Measurements from ENCODE around the gene THEM4. TPM values are rescaled to one million over a fixed set of nuclear protein-coding genes. Genes with fewer than 3 reads are reported as not detected.

THEM4 gene
- total RNA-seq (2014; rRNA removed; shearing (Covaris generic); ENCODE audit: low replicate concordance): 17.8 and 18.4 TPM in 2 replicates

DNA sequence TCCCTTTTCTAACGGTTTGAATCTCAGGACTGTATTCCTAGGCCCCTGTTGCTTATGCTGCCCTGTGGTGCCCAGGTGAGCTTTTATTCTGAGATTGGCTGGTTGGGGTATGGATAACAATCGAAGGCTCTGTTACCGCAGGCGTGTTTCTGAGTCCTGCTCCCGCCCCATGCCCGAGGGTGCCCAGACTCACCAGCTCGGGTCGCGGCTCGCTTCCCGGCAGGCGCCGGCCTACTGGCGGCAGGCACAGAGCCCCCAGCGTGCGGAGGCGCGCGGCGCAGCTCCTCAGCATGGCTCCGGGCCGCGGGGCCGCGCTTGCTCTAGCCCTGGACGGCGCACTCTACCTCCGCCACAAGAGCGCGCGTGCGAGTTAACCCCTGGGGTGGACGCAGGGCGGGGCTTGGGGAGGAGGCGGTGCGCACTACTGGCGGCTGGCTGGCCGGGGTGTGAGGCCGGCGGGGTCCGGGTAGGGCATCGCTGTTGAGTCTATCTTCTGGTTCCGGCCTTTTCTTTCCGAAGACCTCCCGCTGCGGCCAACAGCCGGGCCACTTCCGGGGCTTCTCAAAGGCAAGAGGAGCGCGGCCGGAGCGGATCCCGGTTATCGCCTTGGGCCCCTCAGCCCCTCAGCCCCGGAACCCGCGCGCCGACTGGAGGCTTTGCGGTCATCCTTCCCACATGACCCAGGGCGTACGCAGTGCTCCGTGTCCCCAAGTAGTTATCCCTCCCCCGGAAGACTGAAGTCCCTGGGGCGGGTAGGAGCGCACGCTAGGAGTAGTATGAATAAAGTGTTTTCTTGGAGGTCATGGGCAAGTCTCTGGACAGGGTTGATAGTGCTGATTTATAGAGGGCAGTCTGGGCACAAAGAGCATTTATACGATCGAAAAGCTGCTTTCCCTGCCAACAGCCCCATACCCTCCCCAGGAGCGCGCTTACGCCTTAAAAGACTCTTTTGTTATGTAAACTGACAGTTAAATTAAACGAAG lies at the start of gene THEM4:
Gene THEM4, minus strand, starts transcription at position 345 of the 983 bp plus-strand sequence. Its CDS starts 53 bp downstream, at position 292.
- DNase-seq (ENCODE audit: low read depth): peak; percentile 97
- in situ Hi-C loops (cut with HindIII; ENCODE audit: low pct_unique_long_range_greater_than_20kb, low sequenced_read_pairs): no loop called here

DNA sequence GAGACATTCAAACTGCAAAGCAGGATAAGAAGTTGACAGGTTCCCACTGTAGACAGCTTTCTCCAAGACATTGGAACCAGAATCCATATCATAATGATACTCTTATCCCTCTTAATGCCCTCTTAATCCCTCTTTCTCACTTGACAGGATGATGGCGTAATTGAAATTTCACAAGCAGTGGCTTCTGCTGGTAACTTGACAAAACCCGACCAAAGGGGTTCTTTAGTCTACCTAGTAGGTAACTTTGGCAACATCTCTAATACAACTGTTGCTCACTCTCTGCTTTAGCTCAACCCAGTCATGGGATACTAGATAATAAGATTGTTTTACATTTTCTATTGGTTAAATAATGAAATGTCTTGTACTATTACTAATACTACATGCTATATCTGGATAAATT lies 49.6 kb upstream of the THEM4 start:
- no peak for DNase-seq (ENCODE audit: low read depth)
- in situ Hi-C loops (cut with HindIII; ENCODE audit: low pct_unique_long_range_greater_than_20kb, low sequenced_read_pairs): no loop called here

DNA sequence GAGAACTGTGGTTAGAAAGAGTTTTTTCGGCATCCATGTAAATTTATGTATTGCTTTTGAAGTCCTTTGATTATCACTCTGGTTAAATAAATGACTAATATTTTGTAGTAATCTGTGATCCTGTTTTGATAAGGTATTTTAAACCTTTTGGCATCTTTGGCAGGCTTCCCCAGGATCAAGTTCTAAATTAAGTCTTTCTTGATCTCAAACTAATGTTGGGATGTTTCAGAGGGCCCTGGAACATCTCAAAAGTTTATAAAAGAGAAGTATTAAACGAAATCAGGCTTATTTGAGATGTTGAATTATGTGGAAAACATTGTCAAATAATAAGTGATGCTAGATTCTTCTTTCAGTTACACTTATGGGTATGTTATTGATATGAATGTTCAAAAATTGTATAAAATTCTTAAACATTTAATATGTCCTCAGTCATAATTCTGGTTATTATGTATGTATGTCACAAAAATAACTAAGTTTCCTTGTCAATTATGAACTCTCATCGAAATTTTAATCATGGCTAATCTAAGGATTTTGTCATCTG lies 47.7 kb upstream of the THEM4 start:
- no peak for DNase-seq (ENCODE audit: low read depth)
- in situ Hi-C loops (cut with HindIII; ENCODE audit: low pct_unique_long_range_greater_than_20kb, low sequenced_read_pairs): no loop called here

DNA sequence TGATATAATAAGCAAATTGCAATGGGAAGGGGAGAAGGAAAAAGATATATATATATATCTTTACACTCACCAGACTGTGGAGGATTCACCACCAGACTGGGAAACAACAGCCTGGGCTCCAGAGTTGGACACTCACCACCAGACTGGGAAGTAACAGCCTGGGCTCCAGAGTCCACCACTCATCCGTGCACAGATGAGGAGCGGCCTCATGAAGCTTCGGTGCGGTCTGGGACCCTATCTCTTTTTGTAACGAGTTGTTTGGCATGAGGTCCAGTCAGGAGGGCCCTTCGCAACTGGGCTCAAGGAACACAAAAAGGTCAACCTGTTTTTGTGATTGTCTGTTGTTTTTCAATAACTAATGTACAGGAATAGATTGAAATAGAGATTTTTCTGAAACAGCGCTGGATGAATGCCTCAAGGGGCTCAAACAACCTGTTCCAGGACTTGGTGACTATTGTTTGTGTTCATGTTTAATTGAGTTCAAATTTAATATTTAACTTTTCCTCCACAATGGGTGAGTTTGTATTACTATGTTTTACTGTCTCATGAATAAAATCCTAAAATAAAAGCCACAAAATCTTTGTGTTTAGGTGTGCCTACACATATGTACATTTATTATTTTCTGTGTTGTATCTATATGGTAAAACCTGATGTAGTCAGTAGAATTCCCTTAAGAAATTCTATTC lies 44.2 kb upstream of the THEM4 start:
- in situ Hi-C loops (cut with HindIII; ENCODE audit: low pct_unique_long_range_greater_than_20kb, low sequenced_read_pairs): no loop called here
- no peak for DNase-seq (ENCODE audit: low read depth)

DNA sequence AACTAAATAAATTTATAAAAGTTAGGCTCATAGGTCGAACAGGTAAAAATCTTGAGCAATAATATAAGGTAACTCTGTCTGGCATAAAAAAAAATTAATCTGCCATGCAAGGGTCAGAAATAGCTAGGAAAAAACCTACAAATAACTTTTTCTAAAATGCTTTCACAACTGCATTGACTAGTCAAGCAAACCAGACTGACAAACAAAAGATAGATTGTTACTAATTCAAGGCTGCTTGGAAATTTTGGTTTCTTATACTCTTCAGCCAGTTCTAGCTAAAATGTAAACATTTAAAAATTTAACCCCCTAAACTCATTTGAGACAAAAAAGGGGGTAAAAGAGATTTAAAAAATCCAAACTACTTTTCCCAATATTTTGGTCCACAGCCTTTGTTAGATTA lies 43.5 kb upstream of the THEM4 start:
- DNase-seq (ENCODE audit: low read depth): no peak
- in situ Hi-C loops (cut with HindIII; ENCODE audit: low pct_unique_long_range_greater_than_20kb, low sequenced_read_pairs): no loop called here

DNA sequence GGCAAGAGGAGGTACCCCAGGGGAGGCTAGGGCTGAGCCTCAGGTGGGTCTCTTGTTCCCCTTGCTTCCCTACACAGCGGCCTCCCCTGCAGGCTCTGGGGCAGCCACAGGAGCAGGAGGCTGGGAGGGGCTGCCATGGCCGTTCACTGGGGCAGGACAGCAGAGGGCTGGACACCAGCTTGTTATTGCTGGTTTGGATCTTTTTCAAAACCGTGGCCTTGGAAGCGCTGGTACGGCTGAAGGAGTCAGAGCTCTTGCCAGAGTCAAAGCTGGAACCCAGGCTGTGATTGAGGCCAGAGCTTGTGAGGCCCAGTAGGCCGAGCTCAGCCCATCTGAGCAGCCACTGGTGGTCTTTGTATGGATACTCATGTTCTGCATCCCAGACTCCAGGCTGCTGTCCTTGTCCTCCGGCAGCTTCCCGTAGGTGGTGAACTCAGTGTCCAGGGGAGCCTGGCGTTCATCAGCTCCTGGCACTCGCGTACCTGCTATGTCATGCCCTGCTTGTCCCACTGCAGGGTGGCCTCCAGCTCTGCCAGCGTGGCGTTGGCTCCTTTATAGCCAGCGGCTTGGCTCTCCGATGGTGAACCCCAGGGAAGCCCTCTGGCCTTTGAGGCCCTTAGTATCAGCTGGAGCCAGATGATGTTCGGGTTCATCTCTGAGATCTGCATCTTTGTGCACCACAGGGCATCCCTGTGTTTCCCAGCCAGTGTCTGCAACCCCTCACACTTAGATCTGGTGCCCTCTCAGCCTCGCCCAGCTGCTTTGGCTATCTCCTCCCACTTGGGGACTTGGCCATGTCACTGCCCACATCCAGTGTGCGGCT lies 40.3 kb upstream of the THEM4 start:
- in situ Hi-C loops (cut with HindIII; ENCODE audit: low pct_unique_long_range_greater_than_20kb, low sequenced_read_pairs): no loop called here
- DNase-seq (ENCODE audit: low read depth): no peak

DNA sequence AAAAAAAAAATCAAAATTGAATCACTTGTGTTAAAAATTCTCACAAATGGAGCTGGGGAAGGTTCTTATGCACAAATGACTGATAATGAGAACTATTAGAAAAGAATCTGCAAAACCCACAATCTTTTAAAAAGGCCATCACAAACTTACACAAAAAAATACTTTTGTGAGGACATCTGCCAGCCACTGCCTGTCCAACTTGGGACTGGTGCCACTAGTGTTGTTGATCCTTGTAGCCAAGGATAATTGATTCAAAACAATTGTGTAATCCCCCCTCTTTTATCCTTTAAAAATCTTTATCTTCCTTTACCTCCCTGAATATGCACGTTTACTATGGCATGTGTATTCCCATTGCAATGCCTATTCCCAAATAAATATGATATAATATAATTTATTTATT lies 39.2 kb upstream of the THEM4 start:
- no peak for DNase-seq (ENCODE audit: low read depth)
- in situ Hi-C loops (cut with HindIII; ENCODE audit: low pct_unique_long_range_greater_than_20kb, low sequenced_read_pairs): no loop called here

DNA sequence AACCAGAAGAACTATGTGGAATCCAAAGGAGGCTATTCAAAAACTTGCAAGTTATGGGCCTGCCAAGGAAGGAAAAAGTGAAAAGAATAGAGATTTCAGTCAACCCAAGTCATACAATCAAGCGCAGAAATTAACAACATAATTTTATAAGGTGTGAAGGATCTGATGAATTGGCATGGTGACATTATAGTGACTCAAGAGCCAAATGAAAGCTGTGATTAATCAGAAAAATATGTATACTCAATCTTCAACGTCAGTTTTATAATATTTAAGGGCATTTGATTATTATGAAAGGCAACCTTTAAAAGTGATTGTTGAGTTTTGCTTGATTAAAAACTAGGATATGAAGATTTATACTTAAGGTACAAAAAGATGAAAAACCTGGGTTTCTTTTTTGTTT lies 37.8 kb upstream of the THEM4 start:
- no peak for DNase-seq (ENCODE audit: low read depth)
- in situ Hi-C loops (cut with HindIII; ENCODE audit: low pct_unique_long_range_greater_than_20kb, low sequenced_read_pairs): no loop called here

DNA sequence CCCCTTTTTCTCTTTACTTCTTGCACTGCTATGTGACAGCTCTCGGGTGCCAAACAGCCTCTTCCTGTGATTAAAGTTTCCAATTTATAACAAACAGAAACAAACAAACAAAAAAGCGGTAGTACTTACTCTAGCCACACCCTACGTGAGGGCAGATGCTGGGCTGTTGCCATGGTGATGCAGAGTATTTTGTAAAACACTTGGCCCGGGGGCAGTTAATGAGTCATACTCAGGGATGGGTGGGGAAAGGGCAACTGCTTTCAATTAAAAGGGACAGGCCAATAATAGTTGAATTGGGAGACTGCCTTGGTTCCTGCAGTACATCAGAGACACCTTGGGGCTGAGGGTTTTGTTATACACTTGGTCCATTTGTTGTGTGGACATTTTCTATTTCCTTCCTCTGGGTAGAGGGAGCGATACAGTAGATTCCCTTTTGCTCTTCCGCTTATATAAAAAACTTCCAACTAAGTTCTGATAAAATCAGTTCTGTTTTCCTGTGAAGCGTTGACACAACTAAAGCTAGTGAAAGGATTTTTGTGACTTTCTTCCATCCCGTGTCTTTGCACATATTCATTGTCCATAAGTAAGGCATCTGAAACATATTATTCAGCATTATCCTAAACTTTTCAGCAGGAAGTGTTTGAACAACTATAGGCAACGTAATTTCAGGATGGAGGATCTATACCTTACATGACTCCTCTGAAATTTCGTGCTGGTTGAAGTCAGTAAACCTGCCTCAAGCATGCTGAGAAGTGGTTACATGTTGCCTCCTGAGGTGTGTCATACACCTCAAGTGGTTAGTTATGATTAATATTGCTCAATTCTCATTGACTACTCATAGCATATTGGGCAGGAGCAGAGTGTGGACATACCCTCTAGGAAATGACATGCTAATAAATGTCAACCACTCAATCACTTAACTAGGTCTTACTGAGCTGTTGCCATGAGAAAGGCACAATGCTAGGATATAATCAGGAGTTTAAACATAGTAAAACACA lies 36.7 kb upstream of the THEM4 start:
- DNase-seq (ENCODE audit: low read depth): peak; percentile 95
- in situ Hi-C loops (cut with HindIII; ENCODE audit: low pct_unique_long_range_greater_than_20kb, low sequenced_read_pairs): no loop called here

DNA sequence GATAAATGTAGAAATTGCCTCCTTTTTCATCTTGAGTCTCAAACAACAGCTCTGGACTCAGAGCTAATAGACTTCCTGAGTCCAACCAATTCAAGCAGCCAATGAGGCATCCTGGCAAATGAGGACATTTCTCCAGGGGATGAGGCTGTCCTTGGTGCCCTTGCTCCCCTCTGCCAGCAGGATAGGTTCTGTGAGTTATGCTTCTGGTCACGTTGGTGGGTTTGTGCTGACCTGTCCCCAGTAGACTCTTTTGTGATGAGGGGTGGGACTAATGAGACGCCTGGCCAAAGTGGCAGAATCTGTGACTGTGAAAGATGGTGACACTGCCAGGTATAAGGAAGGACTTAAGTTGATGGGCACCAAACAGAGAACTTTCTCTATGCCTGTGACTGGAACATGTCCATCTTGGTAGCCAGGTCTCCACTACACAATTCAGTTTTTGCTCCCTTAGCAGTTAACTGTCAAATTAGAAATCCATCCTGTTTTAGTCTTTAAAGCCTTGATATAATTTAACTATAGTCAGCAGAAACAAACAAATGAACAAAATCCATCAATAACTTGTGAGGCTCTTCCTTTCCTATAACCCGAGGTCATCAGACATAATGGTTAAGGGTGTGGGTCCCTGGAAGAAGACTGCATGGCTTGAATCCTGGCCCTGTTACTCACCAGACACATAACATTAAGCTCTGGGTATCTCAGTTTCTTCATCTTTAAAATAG lies 35.7 kb upstream of the THEM4 start:
- DNase-seq (ENCODE audit: low read depth): no peak
- in situ Hi-C loops (cut with HindIII; ENCODE audit: low pct_unique_long_range_greater_than_20kb, low sequenced_read_pairs): no loop called here

DNA sequence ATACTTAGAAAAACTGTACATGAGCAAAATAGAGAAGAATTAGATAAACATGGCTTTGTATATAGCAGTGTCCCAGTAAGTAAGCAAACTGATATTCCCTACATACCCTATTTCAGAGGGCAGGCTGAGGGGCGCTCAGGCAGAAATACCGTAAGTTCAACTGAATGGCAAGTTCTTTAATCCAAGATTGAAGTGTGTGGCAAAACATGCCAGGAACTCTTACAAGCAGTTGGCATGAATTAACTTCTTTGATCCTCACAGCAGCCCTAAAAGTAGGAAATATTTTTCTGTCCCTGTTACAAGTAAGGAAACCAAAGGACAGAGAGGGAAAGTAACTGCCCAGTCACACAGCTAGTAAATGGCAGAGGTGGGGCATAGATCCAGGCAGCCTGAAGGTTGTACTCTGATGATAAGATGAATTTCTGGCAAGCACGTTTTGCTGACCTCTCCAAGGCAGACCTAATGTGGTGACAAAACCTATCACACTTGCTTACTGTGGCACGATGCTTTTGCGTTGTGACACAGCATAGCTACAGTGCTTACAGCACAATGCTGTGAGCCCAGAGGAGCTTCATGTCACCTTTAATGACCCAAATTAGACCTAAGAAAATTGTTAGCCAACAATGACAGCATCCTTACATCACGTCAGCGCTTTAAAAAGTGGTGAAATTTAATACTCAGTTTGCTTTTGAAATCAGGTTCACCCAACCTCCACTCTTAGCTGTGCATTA lies 35.0 kb upstream of the THEM4 start:
- in situ Hi-C loops (cut with HindIII; ENCODE audit: low pct_unique_long_range_greater_than_20kb, low sequenced_read_pairs): no loop called here

DNA sequence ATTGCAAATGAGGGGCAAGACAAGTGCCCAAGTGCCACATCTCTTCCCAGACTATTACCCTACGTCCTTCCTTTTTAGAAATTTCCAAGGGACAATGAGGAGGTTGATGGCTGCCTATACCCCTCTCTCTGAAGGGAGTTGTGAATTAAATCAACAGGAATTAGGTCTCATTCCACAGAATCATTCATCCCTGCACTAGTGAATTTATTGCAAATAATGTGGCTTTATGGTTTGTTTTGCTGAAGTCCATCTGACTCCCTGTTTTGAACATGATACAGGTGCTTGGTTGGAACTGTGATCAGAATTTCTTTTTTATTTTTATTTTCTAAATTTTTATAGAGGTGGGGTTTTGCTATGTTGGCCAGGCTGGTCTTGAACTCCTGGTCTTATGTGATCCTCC lies 34.3 kb upstream of the THEM4 start:
- in situ Hi-C loops (cut with HindIII; ENCODE audit: low pct_unique_long_range_greater_than_20kb, low sequenced_read_pairs): no loop called here
- peak; percentile 42 for DNase-seq (ENCODE audit: low read depth)

More for the DNA sequence above, 35.0 kb upstream of the THEM4 start:
- peak; percentile 34 for DNase-seq (ENCODE audit: low read depth)

DNA sequence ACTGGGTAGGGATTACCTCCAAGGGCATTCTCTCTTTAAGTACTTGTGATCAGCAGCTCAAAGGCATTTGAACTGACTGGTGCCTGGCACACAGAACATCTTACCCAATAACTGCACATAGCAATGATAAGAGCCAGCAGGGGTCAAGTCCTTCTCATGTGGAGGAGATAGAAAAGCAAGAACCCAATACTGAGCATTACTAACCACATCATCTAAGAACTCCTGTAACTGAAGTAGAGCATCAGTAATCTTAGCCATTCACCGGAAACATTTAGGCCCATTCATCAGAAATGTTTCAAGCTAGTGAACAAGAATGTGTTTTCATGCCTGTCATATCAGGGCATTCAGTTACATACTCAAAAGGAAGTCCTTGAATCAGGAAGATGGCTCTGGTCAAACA lies 33.6 kb upstream of the THEM4 start:
- peak; percentile 84 for DNase-seq (ENCODE audit: low read depth)
- in situ Hi-C loops (cut with HindIII; ENCODE audit: low pct_unique_long_range_greater_than_20kb, low sequenced_read_pairs): no loop called here

DNA sequence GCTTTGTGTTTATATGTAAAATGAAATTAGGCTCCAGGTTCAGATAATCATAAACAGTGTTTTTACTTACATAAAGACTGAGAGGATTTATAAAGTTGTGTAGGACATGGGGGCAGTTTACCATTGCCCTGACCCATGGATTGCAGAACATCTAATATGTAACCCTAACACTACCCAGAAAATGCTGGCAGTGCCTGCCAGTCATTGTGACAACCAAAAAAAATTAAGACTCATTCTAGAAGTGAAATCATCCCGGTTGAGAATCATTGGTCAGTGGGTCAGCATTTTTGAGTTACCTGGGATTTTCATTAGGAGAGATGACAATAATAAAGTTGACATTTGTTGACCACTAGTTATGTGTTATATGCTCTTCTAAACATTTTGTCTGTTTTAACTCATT lies 31.2 kb upstream of the THEM4 start:
- in situ Hi-C loops (cut with HindIII; ENCODE audit: low pct_unique_long_range_greater_than_20kb, low sequenced_read_pairs): no loop called here

DNA sequence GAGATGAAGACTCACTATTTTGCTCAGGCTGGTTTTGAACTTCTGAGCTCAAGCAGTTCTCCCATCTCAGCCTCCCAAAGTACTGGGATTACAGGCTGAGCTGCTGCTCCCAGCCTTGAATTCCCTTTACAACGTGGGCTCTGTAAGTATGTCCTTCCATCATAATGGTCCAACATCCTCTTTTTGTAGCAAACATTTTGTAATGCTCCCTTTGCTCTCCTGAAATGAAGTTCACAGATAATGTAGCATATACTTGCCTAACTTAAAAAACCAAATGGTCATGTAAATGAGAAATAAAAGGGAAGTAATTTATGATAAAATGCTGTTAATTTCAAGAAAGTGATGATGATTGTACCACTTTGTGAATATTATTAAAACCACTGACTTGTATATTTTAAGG lies 30.5 kb upstream of the THEM4 start:
- no peak for DNase-seq (ENCODE audit: low read depth)
- in situ Hi-C loops (cut with HindIII; ENCODE audit: low pct_unique_long_range_greater_than_20kb, low sequenced_read_pairs): no loop called here

More for the DNA sequence above, 31.2 kb upstream of the THEM4 start:
- DNase-seq (ENCODE audit: low read depth): no peak

DNA sequence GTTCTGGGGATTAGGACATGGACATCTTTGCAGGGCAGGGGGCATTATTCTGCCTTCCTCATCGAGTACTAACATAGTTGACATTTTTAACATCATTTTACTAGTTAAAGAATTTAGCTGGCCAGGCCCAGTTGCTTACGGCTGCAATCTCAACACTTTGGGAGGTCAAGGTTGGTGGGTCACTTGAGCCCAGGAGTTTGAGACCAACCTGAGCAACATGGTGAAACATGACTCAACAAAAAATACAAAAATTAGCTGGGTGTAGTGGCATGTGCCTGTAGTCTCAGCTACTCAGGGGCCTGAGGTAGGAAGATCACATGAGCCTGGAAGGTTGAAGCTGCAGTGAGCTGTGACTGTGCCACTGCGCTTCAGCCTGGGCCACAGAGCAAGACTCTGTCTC lies 29.8 kb upstream of the THEM4 start:
- in situ Hi-C loops (cut with HindIII; ENCODE audit: low pct_unique_long_range_greater_than_20kb, low sequenced_read_pairs): no loop called here

More for the DNA sequence above, 29.8 kb upstream of the THEM4 start:
- no peak for DNase-seq (ENCODE audit: low read depth)
